H9 (cell line): ENCODE data around the gene ANAPC10. TPM values are rescaled to one million over a fixed set of nuclear protein-coding genes. Genes with fewer than 3 reads are reported as not detected.

Experiments
- DNase-seq: peaks from one replicate; pipeline ENCODE4 v3.0.0-alpha.2; 2017
- H2AFZ ChIP-seq: one replicate; pipeline ENCODE4 v1.6.1; 2013; ENCODE audit warnings: mild to moderate bottlenecking, low read length, control low read depth, moderate library complexity
- H2AK5ac ChIP-seq: 2 replicates; pipeline ENCODE4 v1.6.1; 2013; ENCODE audit warnings: low read length, control low read depth, mixed read lengths; ENCODE audit not compliant: insufficient read length
- H2BK120ac ChIP-seq: one replicate; pipeline ENCODE4 v1.6.1; 2013; ENCODE audit warnings: low read depth, mild to moderate bottlenecking, low read length, control low read depth, inconsistent platforms; ENCODE audit not compliant: poor library complexity, severe bottlenecking
- H2BK12ac ChIP-seq: 2 replicates; pipeline ENCODE4 v1.6.1; 2013; ENCODE audit warnings: low read length, control low read depth, mixed read lengths, low read depth; ENCODE audit not compliant: insufficient read length
- H2BK15ac ChIP-seq: 2 replicates; pipeline ENCODE4 v1.6.1; 2013; ENCODE audit warnings: low read depth, low read length, control low read depth
- H2BK20ac ChIP-seq: one replicate; pipeline ENCODE4 v1.6.1; 2013; ENCODE audit warnings: low read depth, mild to moderate bottlenecking, low read length, control low read depth, inconsistent platforms; ENCODE audit not compliant: poor library complexity, severe bottlenecking
- H2BK5ac ChIP-seq: 2 replicates; pipeline ENCODE4 v1.6.1; 2013; ENCODE audit warnings: low read length, control low read depth, mixed read lengths; ENCODE audit not compliant: insufficient read length
- H3K14ac ChIP-seq: 2 replicates; pipeline ENCODE4 v1.6.1; 2013; ENCODE audit warnings: low read length, control low read depth; ENCODE audit not compliant: insufficient read depth
- H3K18ac ChIP-seq: 2 replicates; pipeline ENCODE4 v1.6.1; 2013; ENCODE audit warnings: low read depth, mild to moderate bottlenecking, mixed read lengths, low read length, control low read depth; ENCODE audit not compliant: insufficient read length
- H3K23ac ChIP-seq: 2 replicates; pipeline ENCODE4 v1.6.1; 2013; ENCODE audit warnings: low read length, control low read depth, mixed read lengths, low read depth; ENCODE audit not compliant: insufficient read length
- H3K23me2 ChIP-seq: 2 replicates; pipeline ENCODE4 v1.6.1; 2013; ENCODE audit warnings: low read depth, mild to moderate bottlenecking, mixed read lengths, low read length, control low read depth; ENCODE audit not compliant: insufficient read length, poor library complexity, severe bottlenecking
- H3K27ac ChIP-seq: 2 replicates; pipeline ENCODE4 v1.5.1; 2013; ENCODE audit warnings: low read length, control low read depth, mixed read lengths, low read depth; ENCODE audit not compliant: insufficient read length
- H3K27me3 ChIP-seq: 2 replicates; pipeline ENCODE4 v1.6.1; 2013; ENCODE audit warnings: low read length, control low read depth, inconsistent platforms; ENCODE audit not compliant: insufficient read depth
- H3K4ac ChIP-seq: 2 replicates; pipeline ENCODE4 v1.6.1; 2013; ENCODE audit warnings: low read depth, mild to moderate bottlenecking, control low read depth, inconsistent platforms, low read length, moderate library complexity
- H3K4me1 ChIP-seq: 2 replicates; pipeline ENCODE4 v1.6.1; 2013; ENCODE audit warnings: low read length, control low read depth, inconsistent platforms; ENCODE audit not compliant: insufficient read depth
- H3K4me2 ChIP-seq: 2 replicates; pipeline ENCODE4 v1.6.1; 2013; ENCODE audit warnings: low read length, control low read depth, mixed read lengths; ENCODE audit not compliant: insufficient read length, insufficient read depth
- H3K56ac ChIP-seq: 2 replicates; pipeline ENCODE4 v1.6.1; 2013; ENCODE audit warnings: low read depth, mild to moderate bottlenecking, mixed read lengths, low read length, control low read depth; ENCODE audit not compliant: insufficient read length
- H3K79me1 ChIP-seq: 2 replicates; pipeline ENCODE4 v1.6.1; 2013; ENCODE audit warnings: low read depth, mild to moderate bottlenecking, moderate library complexity, low read length, control low read depth, inconsistent platforms; ENCODE audit not compliant: insufficient read depth, poor library complexity, severe bottlenecking
- H3K79me2 ChIP-seq: 2 replicates; pipeline ENCODE4 v1.6.1; 2013; ENCODE audit warnings: low read length, control low read depth, inconsistent platforms; ENCODE audit not compliant: insufficient read depth
- H3K9ac ChIP-seq: 2 replicates; pipeline ENCODE4 v1.6.1; 2013; ENCODE audit warnings: low read length, control low read depth, mixed read lengths; ENCODE audit not compliant: insufficient read length; ENCODE audit errors: extremely low read depth
- H3K9me3 ChIP-seq: one replicate; pipeline ENCODE4 v1.6.1; 2013; ENCODE audit warnings: low read depth, low read length, inconsistent platforms; ENCODE audit not compliant: control insufficient read depth
- H3T11ph ChIP-seq: one replicate; pipeline ENCODE4 v1.6.1; 2013; ENCODE audit warnings: mild to moderate bottlenecking, low read length, control low read depth, inconsistent platforms
- H4K20me1 ChIP-seq: one replicate; pipeline ENCODE4 v1.6.1; 2013; ENCODE audit not compliant: control insufficient read depth, insufficient read length, insufficient read depth
- H4K5ac ChIP-seq: 2 replicates; pipeline ENCODE4 v1.6.1; 2013; ENCODE audit warnings: low read depth, mild to moderate bottlenecking, mixed read lengths, low read length, control low read depth; ENCODE audit not compliant: insufficient read length
- H4K8ac ChIP-seq: replicated peaks from 2 replicates; pipeline ENCODE4 v1.6.1; 2013; ENCODE audit warnings: low read length, control low read depth, mixed read lengths, low read depth; ENCODE audit not compliant: insufficient read length
- H4K91ac ChIP-seq: 2 replicates; pipeline ENCODE4 v1.6.1; 2013; ENCODE audit warnings: low read depth, mild to moderate bottlenecking, moderate library complexity, mixed read lengths, low read length, control low read depth; ENCODE audit not compliant: insufficient read length
- H3K27ac Mint-ChIP-seq, 3 experiments: 2 replicates in 2 of 3; 3 replicates in 1 of 3; pipeline ENCODE4 v1.8.0; 2020 to 2021; ENCODE audit warnings: mixed read lengths in 3 of 3, mild to moderate bottlenecking in 1 of 3, moderate library complexity in 1 of 3
- H3K27me3 Mint-ChIP-seq: 2 replicates; pipeline ENCODE4 v1.8.0; 2021; ENCODE audit warnings: low read depth, mild to moderate bottlenecking, moderate library complexity, mixed read lengths
- H3K36me3 Mint-ChIP-seq, 3 experiments: 2 replicates in 2 of 3; 3 replicates in 1 of 3; pipeline ENCODE4 v1.8.0; 2020 to 2021; ENCODE audit warnings: low read depth in 3 of 3, mixed read lengths in 3 of 3; ENCODE audit not compliant: insufficient read depth in 1 of 3
- H3K4me1 Mint-ChIP-seq, 2 experiments: 2 replicates each; pipeline ENCODE4 v1.8.0; 2020; ENCODE audit warnings: mixed read lengths in 2 of 2
- H3K4me3 Mint-ChIP-seq, 2 experiments: 2 replicates in 1 of 2; 3 replicates in 1 of 2; pipeline ENCODE4 v1.8.0; 2020 to 2021; ENCODE audit warnings: mild to moderate bottlenecking in 2 of 2, mixed read lengths in 2 of 2, moderate library complexity in 1 of 2
- H3K9me3 Mint-ChIP-seq, 2 experiments: 2 replicates in 1 of 2; 3 replicates in 1 of 2; pipeline ENCODE4 v1.8.0; 2020; ENCODE audit warnings: mild to moderate bottlenecking in 2 of 2, mixed read lengths in 2 of 2, moderate library complexity in 1 of 2
- CTCF ChIP-seq: fragments of 200-600 bp; sonication (generic); conservative IDR thresholded peaks from 3 replicates; pipeline ENCODE4 v1.8.0; 2021; ENCODE audit warnings: antibody characterized with exemption, mild to moderate bottlenecking
- WGBS: extraction: QIAGEN DNeasy Blood & Tissue Kit; methylation state at CpG from one replicate; pipeline ENCODE4 v1.1.7; 2013; ENCODE audit warnings: missing lambda C conversion rate, low lambda C conversion rate, mixed read lengths; ENCODE audit not compliant: insufficient read length; ENCODE audit errors: extremely low coverage; 5-methylcytosine and 5-hydroxymethylcytosine counted together
- total RNA-seq: library from RNA; stranded (reverse); gene quantifications from 2 replicates; pipeline ENCODE4 v1.2.1, GENCODE V29; 2021

Gene ANAPC10
- total RNA-seq, 1 experiment from 2014 or later, result 25.3 TPM

- Mint-ChIP-seq H3K4me3 (no peak overlapping the region), H3K4me1 (peaks cover 2 to 4% of the 10 kb centered on the region in 2 experiments), H3K36me3 (peaks cover 3 to 7% (median 6%) of the 10 kb centered on the region in 3 experiments; a peak in 5 of 7 replicates), H3K27ac (no peak overlapping the region), H3K9me3 (peaks cover 5 to 12% of the 10 kb centered on the region in 2 experiments; a peak in 4 of 5 replicates), H3K27me3 (no peaks in the 10 kb centered on the region)
- Histone ChIP-seq H2BK20ac (no peak overlapping the region), H3K27me3 (no peaks in the 10 kb centered on the region), H3K9ac (no peak overlapping the region), H4K5ac (no peak overlapping the region), H4K91ac (no peak overlapping the region), H3K14ac (no peak overlapping the region), H3T11ph (no peak overlapping the region), H4K8ac (no peak overlapping the region), H2BK15ac (no peak overlapping the region), H3K9me3 (no peaks in the 10 kb centered on the region), H3K23me2 (no peaks in the 10 kb centered on the region), H3K27ac (no peak overlapping the region), H2AFZ (no peak overlapping the region), H2BK120ac (no peak overlapping the region), H3K4me2 (no peak overlapping the region), H3K4ac (no peak overlapping the region), H2AK5ac (no peak overlapping the region), H3K79me1 (no peaks in the 10 kb centered on the region), H4K20me1 (no peaks in the 10 kb centered on the region), H3K56ac (no peak overlapping the region), H3K79me2 (no peaks in the 10 kb centered on the region), H3K23ac (no peak overlapping the region), H3K4me1 (no peaks in the 10 kb centered on the region), H3K18ac (no peak overlapping the region), H2BK5ac (no peak overlapping the region), H2BK12ac (no peak overlapping the region)
- no peak for DNase-seq
- no peak for TF ChIP-seq CTCF
- whole genome bisulfite sequencing, result no CpG with 5 or more reads among the region's 1 CpG
Measured at GRCh38 chr4:144985531-144985930, 112.5 kb downstream of the ANAPC10 start.
